MCF 10A (cell line): ENCODE results near the gene KRTAP3-3. TPM values are rescaled to one million over a fixed set of nuclear protein-coding genes. Genes with fewer than 3 reads are reported as not detected.

ENCODE experiments used
- BruUV-seq: library from RNA; stranded (reverse); fragments of 400-500 nt; replicated peaks from 2 replicates; lab custom pipeline; 2021; lab: Mats Ljungman, UMichigan
- CTCF ChIA-PET: fragments of 300-600 bp; sonication (Branson Sonifier 250); formaldehyde crosslinking; extraction: SDS; loops from one replicate; lab custom pipeline; 2021; ENCODE audit warnings: antibody characterized with exemption, inconsistent platforms; lab: Yijun Ruan, JAX
- POLR2A ChIA-PET: fragments of 300-600, 350-650 bp; sonication (Branson Sonifier 250); formaldehyde crosslinking; extraction: SDS; loops from one replicate; lab custom pipeline; 2020; ENCODE audit warnings: antibody characterized with exemption, inconsistent platforms; lab: Yijun Ruan, JAX
- DNase-seq: peaks from one replicate; pipeline ENCODE4 v3.0.0-alpha.2; 2018; ENCODE audit not compliant: unreplicated experiment
- H3K27ac Mint-ChIP-seq: one replicate; pipeline ENCODE4 v1.8.0; 2022; ENCODE audit warnings: mild to moderate bottlenecking, low read depth, mixed read lengths; ENCODE audit not compliant: unreplicated experiment
- H3K27me3 Mint-ChIP-seq: one replicate; pipeline ENCODE4 v1.8.0; 2022; ENCODE audit warnings: mixed read lengths; ENCODE audit not compliant: insufficient read depth, unreplicated experiment
- H3K36me3 Mint-ChIP-seq: one replicate; pipeline ENCODE4 v1.8.0; 2022; ENCODE audit warnings: mild to moderate bottlenecking, moderate library complexity, mixed read lengths; ENCODE audit not compliant: insufficient read depth, unreplicated experiment
- H3K4me1 Mint-ChIP-seq: one replicate; pipeline ENCODE4 v1.8.0; 2022; ENCODE audit warnings: mixed read lengths; ENCODE audit not compliant: insufficient read depth, unreplicated experiment
- H3K4me3 Mint-ChIP-seq: one replicate; pipeline ENCODE4 v1.8.0; 2022; ENCODE audit warnings: mild to moderate bottlenecking, moderate library complexity, mixed read lengths; ENCODE audit not compliant: unreplicated experiment
- H3K9me3 Mint-ChIP-seq: one replicate; pipeline ENCODE4 v1.8.0; 2022; ENCODE audit warnings: mixed read lengths; ENCODE audit not compliant: unreplicated experiment
- intact Hi-C: fragments of 100-400 bp; cut with micrococcal nuclease; formaldehyde crosslinking; loops from 2 replicates; pipeline ENCODE4 v1.14.1; 2022
- total RNA-seq: library from RNA; stranded (reverse); gene quantifications from 2 replicates; pipeline ENCODE4 v1.2.3, GENCODE V29; 2022
- TF ChIP-seq, protein P1 (sequence below): fragments of 200-600 bp; IDR thresholded peaks from one replicate; pipeline ENCODE4 v1.8.0; 2022; ENCODE audit warnings: antibody characterized with exemption, mild to moderate bottlenecking; ENCODE audit not compliant: unreplicated experiment

KRTAP3-3 gene
- total RNA-seq, 1 experiment from 2014 or later = not detected

DNA sequence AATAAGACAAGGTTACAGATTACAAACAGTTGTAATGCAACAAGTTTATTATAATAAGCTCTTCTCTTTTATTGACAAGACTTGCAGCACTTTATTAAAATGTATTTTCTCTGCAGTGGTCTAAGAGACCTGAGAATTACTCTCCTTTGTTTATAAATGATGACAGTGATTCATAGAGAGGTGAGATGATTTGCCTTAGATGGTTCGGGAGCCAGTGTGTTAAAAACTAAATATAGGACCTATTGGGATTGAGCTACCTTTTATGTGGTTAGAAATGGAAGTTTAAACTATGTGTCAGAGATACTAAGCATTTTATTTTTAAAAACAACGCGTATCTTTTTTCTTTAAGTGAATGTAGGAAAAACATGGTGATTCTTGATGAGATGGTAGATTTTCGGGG, 2.9 kb upstream of the KRTAP3-3 start:
- Mint-ChIP-seq H3K27me3 (no peaks in the 10 kb centered on the region), H3K27ac (no peak overlapping the region), H3K36me3 (no peaks in the 10 kb centered on the region), H3K9me3 (no peaks in the 10 kb centered on the region), H3K4me3 (no peak overlapping the region), H3K4me1 (no peaks in the 10 kb centered on the region)
- CTCF ChIA-PET = no interaction called here
- no peak for DNase-seq
- TF ChIP-seq, protein P1, sequence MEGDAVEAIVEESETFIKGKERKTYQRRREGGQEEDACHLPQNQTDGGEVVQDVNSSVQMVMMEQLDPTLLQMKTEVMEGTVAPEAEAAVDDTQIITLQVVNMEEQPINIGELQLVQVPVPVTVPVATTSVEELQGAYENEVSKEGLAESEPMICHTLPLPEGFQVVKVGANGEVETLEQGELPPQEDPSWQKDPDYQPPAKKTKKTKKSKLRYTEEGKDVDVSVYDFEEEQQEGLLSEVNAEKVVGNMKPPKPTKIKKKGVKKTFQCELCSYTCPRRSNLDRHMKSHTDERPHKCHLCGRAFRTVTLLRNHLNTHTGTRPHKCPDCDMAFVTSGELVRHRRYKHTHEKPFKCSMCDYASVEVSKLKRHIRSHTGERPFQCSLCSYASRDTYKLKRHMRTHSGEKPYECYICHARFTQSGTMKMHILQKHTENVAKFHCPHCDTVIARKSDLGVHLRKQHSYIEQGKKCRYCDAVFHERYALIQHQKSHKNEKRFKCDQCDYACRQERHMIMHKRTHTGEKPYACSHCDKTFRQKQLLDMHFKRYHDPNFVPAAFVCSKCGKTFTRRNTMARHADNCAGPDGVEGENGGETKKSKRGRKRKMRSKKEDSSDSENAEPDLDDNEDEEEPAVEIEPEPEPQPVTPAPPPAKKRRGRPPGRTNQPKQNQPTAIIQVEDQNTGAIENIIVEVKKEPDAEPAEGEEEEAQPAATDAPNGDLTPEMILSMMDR = no peak
- BruUV-seq = no TSS peak
- POLR2A ChIA-PET = no interaction called here
- intact Hi-C loops = no loop called here

DNA sequence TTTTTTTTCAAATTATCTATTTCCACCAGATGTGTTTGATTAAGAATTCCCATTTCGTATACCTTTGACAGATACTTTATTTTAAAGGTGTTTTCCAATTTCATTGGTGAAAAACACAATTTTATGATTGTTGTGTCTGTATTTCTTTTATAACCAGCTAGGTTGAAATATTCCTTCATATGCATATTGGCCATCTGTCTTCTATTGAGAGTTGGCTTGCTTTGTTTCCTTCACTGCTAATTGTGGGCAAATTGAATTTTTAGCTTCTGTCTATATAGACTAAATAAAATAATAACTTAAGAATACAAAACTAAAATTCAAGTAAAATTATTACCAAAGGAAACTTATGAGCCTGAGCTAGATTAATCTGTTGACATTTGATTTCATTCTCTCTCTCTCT, 1.2 kb upstream of the KRTAP3-3 start:
- Mint-ChIP-seq H3K4me1 (no peaks in the 10 kb centered on the region), H3K4me3 (no peak overlapping the region), H3K9me3 (no peaks in the 10 kb centered on the region), H3K27me3 (no peaks in the 10 kb centered on the region), H3K36me3 (no peaks in the 10 kb centered on the region), H3K27ac (no peak overlapping the region)
- ChIA-PET CTCF (interaction anchor here (0.6 to 1.3 kb wide), 4 partner anchors 159 to 1178 kb away, joined by 3 to 4 read pairs (median 3); no protein-coding TSS in a partner anchor), POLR2A (interaction anchor here (0.5 kb wide), 1 partner anchor 1031 kb away, joined by 3 read pairs; no protein-coding TSS in a partner anchor)
- BruUV-seq = no TSS peak
- intact Hi-C loops = no loop called here
- TF ChIP-seq, protein P1 = no peak
- no peak for DNase-seq

DNA sequence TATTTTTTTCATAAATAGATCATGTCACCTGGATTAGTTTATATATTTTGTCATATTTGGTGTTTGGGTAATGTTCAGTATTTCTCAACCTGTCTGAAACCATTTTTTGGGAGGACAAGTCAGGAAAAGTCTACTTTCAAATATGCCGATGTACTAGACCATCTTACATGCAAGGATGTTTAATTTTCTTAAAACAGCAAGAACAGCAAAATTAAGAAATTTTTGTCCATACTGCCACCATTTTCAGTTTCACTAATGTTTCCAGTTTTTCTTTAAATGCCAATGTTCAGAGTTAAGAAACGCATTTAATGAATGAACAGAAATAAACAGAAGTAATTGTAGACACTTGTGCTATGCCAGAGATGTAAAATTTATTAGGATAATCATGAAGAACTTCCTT, 880 bp downstream of the KRTAP3-3 start:
- Mint-ChIP-seq H3K9me3 (no peaks in the 10 kb centered on the region), H3K36me3 (no peaks in the 10 kb centered on the region), H3K4me3 (no peak overlapping the region), H3K27me3 (no peaks in the 10 kb centered on the region), H3K27ac (no peak overlapping the region), H3K4me1 (no peaks in the 10 kb centered on the region)
- no peak for DNase-seq
- BruUV-seq = no TSS peak
- TF ChIP-seq, protein P1 = no peak
- ChIA-PET CTCF (interaction anchor here (0.6 kb wide), 1 partner anchor 30 kb away, joined by 3 read pairs; no protein-coding TSS in a partner anchor), POLR2A (interaction anchor here (0.8 kb wide), 1 partner anchor 11 kb away, joined by 3 read pairs; no protein-coding TSS in a partner anchor)
- intact Hi-C loops = no loop called here

DNA sequence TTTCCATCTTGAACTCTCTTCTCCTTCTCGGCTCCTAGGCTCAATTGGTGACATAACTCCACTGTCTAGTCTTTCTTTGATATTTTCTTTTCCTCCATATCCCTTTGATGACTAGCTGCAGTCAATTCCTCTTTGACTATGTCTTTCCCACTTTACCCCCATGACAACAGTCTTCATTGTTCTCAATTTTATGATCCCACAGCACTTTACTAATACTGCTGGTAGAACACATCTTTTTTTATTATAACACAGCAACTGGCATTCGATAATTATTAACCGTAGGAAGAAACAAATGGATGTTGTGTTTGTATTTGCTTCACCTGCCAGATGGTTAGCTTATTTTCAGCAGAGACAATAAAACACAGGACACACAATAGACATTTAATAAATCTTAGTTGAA, 1.3 kb downstream of the KRTAP3-3 start:
- Mint-ChIP-seq H3K27me3 (no peaks in the 10 kb centered on the region), H3K4me3 (no peak overlapping the region), H3K27ac (no peak overlapping the region), H3K36me3 (no peaks in the 10 kb centered on the region), H3K4me1 (peaks cover 3% of the 10 kb centered on the region), H3K9me3 (no peaks in the 10 kb centered on the region)
- intact Hi-C loops = no loop called here
- POLR2A ChIA-PET = interaction anchor here (0.7 to 0.8 kb wide), 2 partner anchors 11 to 264 kb away, joined by 3 read pairs; no protein-coding TSS in a partner anchor
- DNase-seq = no peak
- CTCF ChIA-PET = no interaction called here
- no TSS peak for BruUV-seq
- TF ChIP-seq, protein P1 = no peak
